Activated CD8-positive, alpha-beta T cell treated with anti-CD3 and anti-CD28 coated beads, Interleukin-2, amount 10 ng/mL, durations not matched to agents 7 days and 5 days (primary cell): ENCODE data around the gene CPLX3. TPM values are rescaled to one million over a fixed set of nuclear protein-coding genes. Genes with fewer than 3 reads are reported as not detected.

Source experiments
- ATAC-seq: fragments of 150-1000 bp; cut with Tn5 transposase; one replicate; pipeline ENCODE4 v1.10.0; 2021; ENCODE audit warnings: moderate library complexity
- CTCF ChIA-PET: fragments of 350-600 bp; sonication (Branson Sonifier 250); formaldehyde crosslinking; loops from one replicate; lab custom pipeline; 2021; ENCODE audit warnings: antibody characterized with exemption; lab: Charles Lee
- POLR2A ChIA-PET: fragments of 350-600 bp; sonication (Branson Sonifier 250); formaldehyde crosslinking; loops from one replicate; lab custom pipeline; 2021; ENCODE audit warnings: antibody characterized with exemption; lab: Charles Lee
- DNase-seq: peaks from one replicate; pipeline ENCODE4 v3.0.0-alpha.2; 2020
- H3K27ac Mint-ChIP-seq: one replicate; pipeline ENCODE4 v1.8.0; 2021; ENCODE audit warnings: mild to moderate bottlenecking, mixed read lengths
- H3K27me3 Mint-ChIP-seq: one replicate; pipeline ENCODE4 v1.8.0; 2021; ENCODE audit warnings: low read depth, mixed read lengths
- H3K36me3 Mint-ChIP-seq: one replicate; pipeline ENCODE4 v1.8.0; 2021; ENCODE audit warnings: low read depth, mixed read lengths
- H3K4me1 Mint-ChIP-seq: one replicate; pipeline ENCODE4 v1.8.0; 2021; ENCODE audit warnings: low read depth, mixed read lengths
- H3K4me3 Mint-ChIP-seq: one replicate; pipeline ENCODE4 v1.8.0; 2021; ENCODE audit warnings: mild to moderate bottlenecking, mixed read lengths
- H3K9me3 Mint-ChIP-seq: one replicate; pipeline ENCODE4 v1.8.0; 2022; ENCODE audit warnings: mixed read lengths; ENCODE audit not compliant: insufficient read depth
- total RNA-seq, 2 experiments: library from RNA; stranded (reverse); gene quantifications; one replicate each; pipeline ENCODE4 v1.2.3, GENCODE V29; 2021

The CPLX3 gene
- total RNA-seq, 2 experiments from 2014 or later = not detected

DNA sequence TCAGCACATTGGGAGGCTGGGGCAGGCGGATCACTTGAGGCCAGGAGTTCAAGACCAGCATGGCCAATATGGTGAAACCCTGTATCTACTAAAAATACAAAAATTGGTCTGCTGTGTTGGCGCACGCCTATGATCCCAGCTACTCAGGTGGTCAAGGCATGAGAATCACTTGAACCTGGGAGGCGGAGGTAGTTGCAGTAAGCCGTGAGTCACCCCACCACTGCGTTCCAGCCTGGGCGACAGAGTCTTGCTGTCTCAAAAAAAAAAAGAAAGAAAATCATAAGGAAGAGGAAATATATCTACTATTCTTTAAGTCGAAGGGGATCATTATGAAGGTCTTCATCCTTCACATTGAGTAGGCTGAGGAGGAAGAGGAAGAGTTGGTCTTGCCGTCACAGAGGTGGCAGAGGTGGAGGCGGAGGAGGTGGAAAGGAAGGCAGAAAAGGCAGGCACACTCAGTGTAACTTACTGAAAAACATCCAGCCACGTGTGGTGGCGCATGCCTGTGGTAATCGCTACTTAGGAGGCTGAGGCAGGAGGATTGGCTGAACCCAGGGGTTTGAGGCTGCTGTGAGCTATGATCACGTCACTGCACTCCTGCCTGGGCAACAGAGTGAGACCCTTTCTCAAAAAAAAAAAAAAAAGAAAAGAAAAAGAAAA, 30.3 kb upstream of the CPLX3 start:
- peak; percentile 18 for ATAC-seq
- Mint-ChIP-seq H3K9me3 (no peaks in the 10 kb centered on the region), H3K4me3 (peak overlapping the region; percentile 27), H3K4me1 (peaks cover 84% of the 10 kb centered on the region), H3K36me3 (peaks cover 69% of the 10 kb centered on the region), H3K27me3 (no peaks in the 10 kb centered on the region), H3K27ac (peak overlapping the region; percentile 86)
- peak; percentile 59 for DNase-seq
- CTCF ChIA-PET = interaction anchor here (1.3 to 25.5 kb wide), 4 partner anchors 17 to 163 kb away, joined by 3 to 1683 read pairs (median 4); partner anchors contain the start of gene CSK
- POLR2A ChIA-PET = interaction anchor here (20.1 kb wide), 1 partner anchor 17 kb away, joined by 670 read pairs; the partner anchor contains the start of gene CSK

DNA sequence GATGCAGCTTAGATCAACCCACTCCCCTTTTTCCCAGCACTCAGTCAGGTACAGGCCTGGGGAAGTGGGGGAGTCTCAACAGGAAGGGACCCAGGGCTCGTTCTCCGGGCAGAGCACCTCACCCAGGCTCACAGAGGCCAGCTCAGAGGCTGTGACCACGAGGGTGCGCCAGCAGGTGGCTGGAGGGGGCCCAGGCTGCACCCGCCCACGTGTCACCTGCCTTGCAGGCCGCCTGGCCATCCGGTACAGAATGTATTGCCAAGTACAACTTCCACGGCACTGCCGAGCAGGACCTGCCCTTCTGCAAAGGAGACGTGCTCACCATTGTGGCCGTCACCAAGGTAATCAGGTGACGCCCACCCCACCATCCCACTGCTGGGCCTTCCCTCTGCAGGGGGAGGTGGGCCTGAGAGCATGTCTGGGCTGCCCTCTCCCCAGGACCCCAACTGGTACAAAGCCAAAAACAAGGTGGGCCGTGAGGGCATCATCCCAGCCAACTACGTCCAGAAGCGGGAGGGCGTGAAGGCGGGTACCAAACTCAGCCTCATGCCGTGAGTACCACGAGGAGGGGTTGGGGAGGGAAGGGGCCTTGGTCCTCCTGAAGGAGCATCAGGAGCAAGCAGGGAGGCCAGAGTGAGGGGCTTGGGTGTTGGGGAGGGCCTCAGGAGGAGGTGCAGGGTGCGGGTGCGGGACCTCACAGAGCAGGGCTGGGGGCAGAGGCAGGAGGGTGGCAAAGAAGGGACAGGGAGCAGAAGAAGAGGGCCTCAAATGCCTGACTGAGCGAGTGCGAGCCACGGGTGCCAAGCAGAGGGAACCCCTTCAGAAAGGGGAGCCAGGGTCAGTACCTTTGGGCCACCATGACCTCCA, 27.8 kb upstream of the CPLX3 start:
- ChIA-PET CTCF (interaction anchor here (0.5 to 25.5 kb wide), 9 partner anchors 12 to 166 kb away, joined by 3 to 1683 read pairs (median 4); partner anchors contain the start of gene CSK), POLR2A (interaction anchor here (0.6 to 20.1 kb wide), 2 partner anchors 20 to 182 kb away, joined by 4 to 670 read pairs; partner anchors contain the start of gene CSK)
- Mint-ChIP-seq H3K27ac (peak overlapping the region; percentile 81), H3K4me1 (peaks cover 63% of the 10 kb centered on the region), H3K36me3 (peaks cover 72% of the 10 kb centered on the region), H3K27me3 (no peaks in the 10 kb centered on the region), H3K4me3 (peak overlapping the region; percentile 28), H3K9me3 (no peaks in the 10 kb centered on the region)
- no peak for DNase-seq
- no peak for ATAC-seq

DNA sequence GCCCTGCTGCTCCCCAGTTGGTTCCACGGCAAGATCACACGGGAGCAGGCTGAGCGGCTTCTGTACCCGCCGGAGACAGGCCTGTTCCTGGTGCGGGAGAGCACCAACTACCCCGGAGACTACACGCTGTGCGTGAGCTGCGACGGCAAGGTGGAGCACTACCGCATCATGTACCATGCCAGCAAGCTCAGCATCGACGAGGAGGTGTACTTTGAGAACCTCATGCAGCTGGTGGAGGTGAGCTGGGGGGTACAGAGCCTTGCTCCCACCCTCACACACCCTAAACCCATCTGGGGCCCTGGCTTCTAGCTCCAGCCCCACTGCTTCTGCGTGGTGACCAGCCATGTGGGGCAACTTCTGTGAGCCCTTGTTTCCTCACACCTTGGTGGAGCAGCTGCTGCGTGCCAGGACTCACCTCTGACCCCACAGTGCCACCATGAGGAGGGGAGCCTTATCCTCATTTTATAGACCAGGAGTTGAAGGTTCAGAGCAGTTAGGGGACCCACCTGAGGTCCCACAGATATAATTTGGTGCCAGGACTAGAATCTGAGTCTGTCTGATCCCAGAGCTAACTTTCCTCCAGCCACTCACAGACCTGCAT, 27.1 kb upstream of the CPLX3 start:
- CTCF ChIA-PET = interaction anchor here (0.7 to 25.5 kb wide), 14 partner anchors 9 to 186 kb away, joined by 3 to 1683 read pairs (median 4); partner anchors contain the start of gene CSK
- peaks cover 79% of the 10 kb centered on the region for H3K36me3 Mint-ChIP-seq
- H3K4me3 Mint-ChIP-seq = no peak overlapping the region
- no peaks in the 10 kb centered on the region for H3K9me3 Mint-ChIP-seq
- H3K27ac Mint-ChIP-seq = peak overlapping the region; percentile 81
- ATAC-seq (no peak), DNase-seq (peak; percentile 46)
- H3K27me3 Mint-ChIP-seq = no peaks in the 10 kb centered on the region
- POLR2A ChIA-PET = interaction anchor here (0.6 to 20.1 kb wide), 3 partner anchors 21 to 183 kb away, joined by 3 to 670 read pairs (median 4); partner anchors contain the start of gene CSK
- H3K4me1 Mint-ChIP-seq = peaks cover 62% of the 10 kb centered on the region

DNA sequence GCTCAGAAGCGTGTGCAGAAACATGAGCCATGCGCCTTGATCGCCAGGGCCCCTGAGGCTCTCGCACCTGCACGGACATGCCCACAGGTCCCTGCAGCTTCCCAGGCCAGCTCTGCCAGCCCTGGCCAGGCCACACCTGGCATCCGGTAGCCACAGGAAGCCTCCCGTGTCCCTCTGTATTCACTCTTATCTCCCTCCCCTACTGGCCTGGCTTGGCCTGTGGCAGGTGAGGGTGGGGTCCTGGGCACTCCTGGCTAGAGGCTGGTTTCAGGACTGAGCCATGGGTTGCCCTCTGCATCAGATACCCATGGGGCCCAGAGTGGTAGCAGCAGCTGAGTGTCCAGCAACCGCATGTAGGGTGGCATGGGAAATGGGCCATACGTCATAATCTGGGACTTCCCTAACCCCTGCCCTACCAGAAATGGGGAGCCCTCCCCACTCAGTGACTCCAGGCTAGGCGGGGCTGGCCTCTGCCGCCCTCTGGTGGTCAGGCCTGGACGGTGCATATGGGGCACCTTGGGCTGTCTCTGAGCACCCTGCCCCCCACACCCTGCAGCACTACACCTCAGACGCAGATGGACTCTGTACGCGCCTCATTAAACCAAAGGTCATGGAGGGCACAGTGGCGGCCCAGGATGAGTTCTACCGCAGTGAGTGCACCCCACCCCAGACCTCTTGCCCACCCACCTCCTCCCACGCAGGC, 26.4 kb upstream of the CPLX3 start:
- ChIA-PET POLR2A (interaction anchor here (0.6 to 20.1 kb wide), 2 partner anchors 21 to 130 kb away, joined by 3 to 670 read pairs; partner anchors contain the start of gene CSK), CTCF (interaction anchor here (0.7 to 25.5 kb wide), 19 partner anchors 8 to 186 kb away, joined by 3 to 1683 read pairs (median 3); partner anchors contain the start of gene CSK)
- peaks cover 79% of the 10 kb centered on the region for H3K36me3 Mint-ChIP-seq
- no peak overlapping the region for H3K4me3 Mint-ChIP-seq
- peak; percentile 91 for ATAC-seq
- H3K4me1 Mint-ChIP-seq = peaks cover 58% of the 10 kb centered on the region
- no peaks in the 10 kb centered on the region for H3K9me3 Mint-ChIP-seq
- peak; percentile 90 for DNase-seq
- peak overlapping the region; percentile 81 for H3K27ac Mint-ChIP-seq
- no peaks in the 10 kb centered on the region for H3K27me3 Mint-ChIP-seq

DNA sequence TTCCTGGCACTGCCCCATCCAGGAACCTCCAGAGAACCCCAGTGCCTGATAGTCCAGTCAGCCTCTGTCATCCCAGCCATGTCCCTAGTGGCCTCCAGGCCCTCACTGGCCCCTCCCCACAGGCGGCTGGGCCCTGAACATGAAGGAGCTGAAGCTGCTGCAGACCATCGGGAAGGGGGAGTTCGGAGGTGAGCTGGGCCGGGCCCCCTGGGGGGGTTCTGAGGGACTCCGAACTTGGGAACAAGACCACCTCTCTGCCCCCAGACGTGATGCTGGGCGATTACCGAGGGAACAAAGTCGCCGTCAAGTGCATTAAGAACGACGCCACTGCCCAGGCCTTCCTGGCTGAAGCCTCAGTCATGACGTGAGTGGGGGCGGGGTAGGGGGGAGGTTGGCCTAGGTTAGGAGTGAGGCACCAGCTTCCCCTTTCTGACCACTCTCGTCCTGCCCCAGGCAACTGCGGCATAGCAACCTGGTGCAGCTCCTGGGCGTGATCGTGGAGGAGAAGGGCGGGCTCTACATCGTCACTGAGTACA, 25.8 kb upstream of the CPLX3 start:
- POLR2A ChIA-PET = interaction anchor here (20.1 kb wide), 1 partner anchor 22 kb away, joined by 670 read pairs; the partner anchor contains the start of gene CSK
- Mint-ChIP-seq H3K27ac (peak overlapping the region; percentile 81), H3K27me3 (no peaks in the 10 kb centered on the region), H3K4me3 (no peak overlapping the region), H3K36me3 (peaks cover 75% of the 10 kb centered on the region), H3K9me3 (no peaks in the 10 kb centered on the region), H3K4me1 (peaks cover 53% of the 10 kb centered on the region)
- DNase-seq (no peak), ATAC-seq (no peak)
- CTCF ChIA-PET = interaction anchor here (0.7 to 25.5 kb wide), 11 partner anchors 18 to 187 kb away, joined by 3 to 1683 read pairs (median 3); partner anchors contain the start of gene CSK

DNA sequence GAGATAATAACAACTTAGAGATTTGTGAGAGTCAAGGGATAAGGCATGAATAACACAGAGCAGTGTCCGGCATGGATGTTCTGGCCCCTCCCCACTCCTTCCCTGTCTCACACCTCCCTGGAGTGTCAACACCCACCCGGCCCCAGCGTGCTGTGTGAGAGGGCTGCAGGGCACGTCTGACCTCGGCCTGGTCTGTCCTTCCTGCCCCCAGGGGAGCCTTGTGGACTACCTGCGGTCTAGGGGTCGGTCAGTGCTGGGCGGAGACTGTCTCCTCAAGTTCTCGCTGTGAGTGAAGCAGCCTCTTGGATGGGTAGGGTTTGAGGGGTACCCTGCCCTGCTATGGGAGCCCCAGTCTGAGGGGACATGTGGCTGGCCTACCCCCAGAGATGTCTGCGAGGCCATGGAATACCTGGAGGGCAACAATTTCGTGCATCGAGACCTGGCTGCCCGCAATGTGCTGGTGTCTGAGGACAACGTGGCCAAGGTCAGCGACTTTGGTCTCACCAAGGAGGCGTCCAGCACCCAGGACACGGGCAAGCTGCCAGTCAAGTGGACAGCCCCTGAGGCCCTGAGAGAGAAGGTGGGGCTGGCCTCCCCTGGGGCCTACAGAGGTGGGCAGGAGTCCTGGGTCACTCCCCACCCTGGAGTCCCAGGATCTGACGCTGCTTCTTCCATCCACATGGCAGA, 25.0 kb upstream of the CPLX3 start:
- Mint-ChIP-seq H3K4me1 (peaks cover 52% of the 10 kb centered on the region), H3K27ac (no peak overlapping the region), H3K36me3 (peaks cover 70% of the 10 kb centered on the region), H3K4me3 (no peak overlapping the region), H3K27me3 (no peaks in the 10 kb centered on the region), H3K9me3 (no peaks in the 10 kb centered on the region)
- POLR2A ChIA-PET = interaction anchor here (20.1 kb wide), 1 partner anchor 23 kb away, joined by 670 read pairs; the partner anchor contains the start of gene CSK
- ATAC-seq (no peak), DNase-seq (no peak)
- CTCF ChIA-PET = interaction anchor here (1.0 to 25.5 kb wide), 7 partner anchors 8 to 184 kb away, joined by 3 to 1683 read pairs (median 5); partner anchors contain the start of gene CSK

DNA sequence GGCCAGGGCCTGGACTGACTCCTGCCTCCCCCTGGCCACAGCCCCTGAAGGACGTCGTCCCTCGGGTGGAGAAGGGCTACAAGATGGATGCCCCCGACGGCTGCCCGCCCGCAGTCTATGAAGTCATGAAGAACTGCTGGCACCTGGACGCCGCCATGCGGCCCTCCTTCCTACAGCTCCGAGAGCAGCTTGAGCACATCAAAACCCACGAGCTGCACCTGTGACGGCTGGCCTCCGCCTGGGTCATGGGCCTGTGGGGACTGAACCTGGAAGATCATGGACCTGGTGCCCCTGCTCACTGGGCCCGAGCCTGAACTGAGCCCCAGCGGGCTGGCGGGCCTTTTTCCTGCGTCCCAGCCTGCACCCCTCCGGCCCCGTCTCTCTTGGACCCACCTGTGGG, 24.1 kb upstream of the CPLX3 start:
- no peak overlapping the region for H3K4me3 Mint-ChIP-seq
- no peaks in the 10 kb centered on the region for H3K9me3 Mint-ChIP-seq
- CTCF ChIA-PET = interaction anchor here (1.0 to 7.2 kb wide), 2 partner anchors 9 to 15 kb away, joined by 3 to 27 read pairs; no protein-coding TSS in a partner anchor
- ATAC-seq (no peak), DNase-seq (no peak)
- POLR2A ChIA-PET = interaction anchor here (20.1 kb wide), 1 partner anchor 24 kb away, joined by 670 read pairs; the partner anchor contains the start of gene CSK
- no peaks in the 10 kb centered on the region for H3K27me3 Mint-ChIP-seq
- peaks cover 55% of the 10 kb centered on the region for H3K4me1 Mint-ChIP-seq
- no peak overlapping the region for H3K27ac Mint-ChIP-seq
- peaks cover 69% of the 10 kb centered on the region for H3K36me3 Mint-ChIP-seq

DNA sequence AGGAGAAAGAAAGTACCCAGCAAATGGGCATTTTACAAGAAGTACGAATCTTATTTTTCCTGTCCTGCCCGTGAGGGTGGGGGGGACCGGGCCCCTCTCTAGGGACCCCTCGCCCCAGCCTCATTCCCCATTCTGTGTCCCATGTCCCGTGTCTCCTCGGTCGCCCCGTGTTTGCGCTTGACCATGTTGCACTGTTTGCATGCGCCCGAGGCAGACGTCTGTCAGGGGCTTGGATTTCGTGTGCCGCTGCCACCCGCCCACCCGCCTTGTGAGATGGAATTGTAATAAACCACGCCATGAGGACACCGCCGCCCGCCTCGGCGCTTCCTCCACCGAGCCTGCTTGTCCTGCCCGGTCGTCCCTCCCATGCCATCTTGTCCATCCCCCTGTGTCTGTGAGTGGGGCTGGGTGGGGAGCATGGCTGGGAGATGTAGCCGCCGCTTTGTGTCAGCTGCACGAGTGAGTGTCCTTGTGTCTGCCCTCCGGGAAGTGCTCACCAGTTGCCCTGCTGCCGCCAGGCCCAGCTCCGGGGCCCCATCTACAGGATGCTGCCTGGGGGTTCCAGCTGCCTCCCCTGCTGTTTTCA, 23.5 kb upstream of the CPLX3 start:
- peaks cover 52% of the 10 kb centered on the region for H3K4me1 Mint-ChIP-seq
- H3K27ac Mint-ChIP-seq = no peak overlapping the region
- H3K36me3 Mint-ChIP-seq = peaks cover 62% of the 10 kb centered on the region
- POLR2A ChIA-PET = no interaction called here
- CTCF ChIA-PET = interaction anchor here (7.2 kb wide), 1 partner anchor 9 kb away, joined by 27 read pairs; no protein-coding TSS in a partner anchor
- DNase-seq (no peak), ATAC-seq (no peak)
- no peak overlapping the region for H3K4me3 Mint-ChIP-seq
- no peaks in the 10 kb centered on the region for H3K27me3 Mint-ChIP-seq
- no peaks in the 10 kb centered on the region for H3K9me3 Mint-ChIP-seq

DNA sequence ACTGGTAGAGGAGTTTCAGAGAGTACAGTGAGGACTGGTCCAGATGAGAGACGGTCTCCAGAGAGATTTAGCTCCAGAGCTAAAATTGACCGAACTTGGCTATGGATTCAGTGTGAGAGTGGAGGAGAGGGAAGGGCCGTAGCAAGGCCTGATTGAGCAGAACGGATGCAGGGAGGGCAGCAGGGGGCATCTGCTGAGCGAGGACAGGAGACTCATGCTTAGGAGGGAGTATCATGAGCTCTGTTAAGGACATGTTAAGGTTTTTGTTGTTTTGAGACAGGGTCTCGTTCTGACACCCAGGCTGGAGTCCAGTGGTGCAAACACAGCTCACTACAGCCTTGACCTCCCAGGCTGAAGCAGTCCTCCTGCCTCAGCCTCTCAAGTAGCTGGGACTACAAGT, 21.5 kb upstream of the CPLX3 start:
- Mint-ChIP-seq H3K27ac (peak overlapping the region; percentile 61), H3K4me3 (no peak overlapping the region), H3K27me3 (peaks cover 5% of the 10 kb centered on the region), H3K4me1 (peaks cover 33% of the 10 kb centered on the region), H3K9me3 (no peaks in the 10 kb centered on the region), H3K36me3 (peaks cover 45% of the 10 kb centered on the region)
- ATAC-seq (no peak), DNase-seq (no peak)
- POLR2A ChIA-PET = interaction anchor here (1.0 to 1.2 kb wide), 4 partner anchors 12 to 28 kb away, joined by 3 to 4 read pairs (median 4); no protein-coding TSS in a partner anchor
- CTCF ChIA-PET = interaction anchor here (0.8 to 7.2 kb wide), 5 partner anchors 11 to 33 kb away, joined by 3 to 27 read pairs (median 7); no protein-coding TSS in a partner anchor
